ENCODE measurements around the gene RGL1. TPM values are rescaled to one million over a fixed set of nuclear protein-coding genes. Genes with fewer than 3 reads are reported as not detected.

RGL1 gene
- total and polyA plus RNA-seq, 9 of the 15 experiments (the other 6 are each of a cell fraction or from before 2014, with no cell fraction given), result under 0.01 to 0.07 (median 0.04) TPM

- no peaks in the 10 kb centered on the region for H4K20me1 ChIP-seq (replicated peaks; ENCODE audit: control insufficient read depth, insufficient read depth, low read length)
- intact Hi-C loops (cut with micrococcal nuclease) (no loop called here), in situ Hi-C loops (cut with MboI) (no loop called here)
- WGBS (ENCODE audit: insufficient coverage, low coverage, missing lambda C conversion rate), result 0% methylated on average over 1 of the region's 1 CpG
- DNase-seq (ENCODE audit: extremely low read depth in 1 of 4, low spot score in 3 of 4) (no peak), FAIRE-seq (no peak), ATAC-seq (no peak)
- H3K4me1 ChIP-seq (replicated peaks in 1 of 2; ENCODE audit: control insufficient read depth in 2 of 2, insufficient read depth in 2 of 2, low read length in 2 of 2), result no peaks in the 10 kb centered on the region
- no peak overlapping the region for H3K27ac ChIP-seq (ENCODE audit: extremely low read depth, low read depth, low read length)
- H3K9me3 ChIP-seq (replicated peaks; ENCODE audit: control insufficient read depth, insufficient read depth, low read depth, low read length), result no peaks in the 10 kb centered on the region
- H3K4me2 ChIP-seq (ENCODE audit: insufficient read depth, low read length), result no peak overlapping the region
- H3K4me3 ChIP-seq, result no peak overlapping the region
- no peaks in the 10 kb centered on the region for H3K79me2 ChIP-seq (ENCODE audit: control insufficient read depth, insufficient read depth, low read length)
- ChIA-PET POLR2A (no interaction called here), CTCF (ENCODE audit: low intra/inter-chr PET ratio) (no interaction called here)
- TF ChIP-seq SMARCA5 (IDR thresholded peaks at IDR 0.05), result no peak
- TF ChIP-seq PHF8 (IDR thresholded peaks at IDR 0.05; ENCODE audit: borderline replicate concordance, low read length), result no peak
- TF ChIP-seq HMGN3 (IDR thresholded peaks at IDR 0.05; ENCODE audit: borderline replicate concordance, extremely low read depth, insufficient read length, low read depth, low read length), result no peak
- no peak for TF ChIP-seq ZNF75A (CRISPR knock-in tag; IDR thresholded peaks at IDR 0.05)
- no peak for TF ChIP-seq ETS2 (tag; IDR thresholded peaks at IDR 0.05; ENCODE audit: borderline replicate concordance, poor library complexity, severe bottlenecking)
- no peak for TF ChIP-seq ZNF133 (CRISPR knock-in tag; IDR thresholded peaks at IDR 0.05)
- TF ChIP-seq NRF1 (conservative IDR thresholded peaks at IDR 0.05 in 1 of 2, IDR thresholded peaks at IDR 0.05 in 1 of 2), result no peak
- TF ChIP-seq ELF1 (tag; IDR thresholded peaks at IDR 0.05), result no peak
- TF ChIP-seq ATF7 (IDR thresholded peaks at IDR 0.05), result no peak
- TF ChIP-seq E2F3 (CRISPR knock-in tag; IDR thresholded peaks at IDR 0.05), result no peak
- TF ChIP-seq ZNF57 (CRISPR knock-in tag; IDR thresholded peaks at IDR 0.05), result no peak
- H3K9me1 ChIP-seq (ENCODE audit: control insufficient read depth, insufficient read depth, low read length), result no peaks in the 10 kb centered on the region
- no peaks in the 10 kb centered on the region; a peak in 1 of 5 replicates for H3K27me3 ChIP-seq (ENCODE audit: control insufficient read depth in 2 of 2, insufficient read depth in 2 of 2, low read length in 2 of 2)
- no peak overlapping the region for H3K9ac ChIP-seq (ENCODE audit: insufficient read depth in 1 of 2, low read depth in 2 of 2, low read length in 2 of 2)
- BruUV-seq (replicated peaks), result no TSS peak
- no peaks in the 10 kb centered on the region for H3K36me3 ChIP-seq (ENCODE audit: control insufficient read depth, insufficient read depth, low read length)
- H2AFZ ChIP-seq (ENCODE audit: low read depth, low read length), result no peak overlapping the region
Observed at GRCh38 chr1:183830389-183830788, 25.5 kb downstream of the RGL1 start.

Measured in K562 (cell line).